Type B pancreatic cell (in vitro differentiated cells): ENCODE data around the gene AP3D1. TPM values are rescaled to one million over a fixed set of nuclear protein-coding genes. Genes with fewer than 3 reads are reported as not detected.

Experiments used
- DNase-seq: peaks from one replicate; pipeline ENCODE4 v3.0.0; 2021; ENCODE audit warnings: mixed read lengths; ENCODE audit not compliant: unreplicated experiment; ENCODE audit errors: extremely low spot score
- H3K27ac Mint-ChIP-seq: 2 replicates; pipeline ENCODE4 v1.8.0; 2021; ENCODE audit warnings: mild to moderate bottlenecking, mixed read lengths
- H3K27me3 Mint-ChIP-seq: 2 replicates; pipeline ENCODE4 v1.8.0; 2021; ENCODE audit warnings: mixed read lengths
- H3K36me3 Mint-ChIP-seq: 2 replicates; pipeline ENCODE4 v1.8.0; 2021; ENCODE audit warnings: mixed read lengths
- H3K4me1 Mint-ChIP-seq: one replicate; pipeline ENCODE4 v1.8.0; 2021; ENCODE audit warnings: mixed read lengths; ENCODE audit not compliant: unreplicated experiment
- H3K4me3 Mint-ChIP-seq: 2 replicates; pipeline ENCODE4 v1.8.0; 2021; ENCODE audit warnings: mild to moderate bottlenecking, mixed read lengths
- H3K9me3 Mint-ChIP-seq: 2 replicates; pipeline ENCODE4 v1.8.0; 2021; ENCODE audit warnings: mixed read lengths
- CTCF ChIP-seq: fragments of 200-600 bp; sonication (generic); conservative IDR thresholded peaks from 2 replicates; pipeline ENCODE4 v1.5.0; 2021; ENCODE audit warnings: antibody characterized with exemption, mild to moderate bottlenecking
- total RNA-seq: library from RNA; stranded (reverse); gene quantifications from 2 replicates; pipeline ENCODE4 v1.2.1, GENCODE V29; 2021; ENCODE audit warnings: low replicate concordance

The AP3D1 gene
- total RNA-seq, 1 donor from 2014 or later = 127 TPM

GRCh38 chr19:2053601-2054389 is 97.6 kb downstream of the AP3D1 start:
- no peak overlapping the region for H3K27ac Mint-ChIP-seq
- H3K4me3 Mint-ChIP-seq = no peak overlapping the region
- peaks cover 5% of the 10 kb centered on the region for H3K4me1 Mint-ChIP-seq
- H3K27me3 Mint-ChIP-seq = no peaks in the 10 kb centered on the region
- no peaks in the 10 kb centered on the region for H3K36me3 Mint-ChIP-seq
- no peak for TF ChIP-seq CTCF
- no peaks in the 10 kb centered on the region for H3K9me3 Mint-ChIP-seq
- DNase-seq = no peak

GRCh38 chr19:2051773-2052704 is 99.3 kb downstream of the AP3D1 start:
- Mint-ChIP-seq H3K4me1 (peaks cover 5% of the 10 kb centered on the region), H3K27ac (peak overlapping the region; percentile 74), H3K9me3 (no peaks in the 10 kb centered on the region), H3K4me3 (peak overlapping the region; percentile 80), H3K36me3 (no peaks in the 10 kb centered on the region), H3K27me3 (no peaks in the 10 kb centered on the region)
- no peak for TF ChIP-seq CTCF
- DNase-seq = no peak

GRCh38 chr19:2050991-2051772 is 100.2 kb downstream of the AP3D1 start, which contains the start of gene MKNK2:
TSS of gene MKNK2 (minus strand) at chr19:2051244. CDS start at chr19:2050851, 393 bp downstream.
- H3K9me3 Mint-ChIP-seq = no peaks in the 10 kb centered on the region
- DNase-seq = peak; percentile 99
- H3K36me3 Mint-ChIP-seq = no peaks in the 10 kb centered on the region
- peaks cover 5% of the 10 kb centered on the region for H3K4me1 Mint-ChIP-seq
- TF ChIP-seq CTCF = peak; percentile 60
- H3K27ac Mint-ChIP-seq = peak within 1 kb of the TSS; percentile 74
- no peaks in the 10 kb centered on the region for H3K27me3 Mint-ChIP-seq
- H3K4me3 Mint-ChIP-seq = peak within 1 kb of the TSS; percentile 90

Other genes starting within 250 kb of the AP3D1 start
- 12.1 and 13.9 TPM in 2 replicates for gene ADAT3, start 246.2 kb downstream of the AP3D1 start, total RNA-seq
- gene SCAMP4, start 246.2 kb downstream of the AP3D1 start, total RNA-seq = 76.9 and 90.6 TPM in 2 replicates
- gene CSNK1G2, start 210.4 kb downstream of the AP3D1 start, total RNA-seq = 68.9 and 71.6 TPM in 2 replicates
- 72.5 and 118 TPM in 2 replicates for gene BTBD2, start 135.9 kb downstream of the AP3D1 start, total RNA-seq
- 118 and 120 TPM in 2 replicates for gene MKNK2, start 100.3 kb downstream of the AP3D1 start, total RNA-seq
- 34.6 and 37.8 TPM in 2 replicates for gene MOB3A, start 55.2 kb downstream of the AP3D1 start, total RNA-seq
- 4.9 and 7.4 TPM in 2 replicates for gene IZUMO4, start 54.7 kb downstream of the AP3D1 start, total RNA-seq
- 68.8 and 76.3 TPM in 2 replicates for gene DOT1L, start 12.4 kb upstream of the AP3D1 start, total RNA-seq
- gene PLEKHJ1, start 84.8 kb upstream of the AP3D1 start, total RNA-seq = 107 and 131 TPM in 2 replicates
- 95.5 and 129 TPM in 2 replicates for gene SF3A2, start 85.3 kb upstream of the AP3D1 start, total RNA-seq
- 13.8 and 49.5 TPM in 2 replicates for gene AMH, start 97.8 kb upstream of the AP3D1 start, total RNA-seq
- gene JSRP1, start 104.9 kb upstream of the AP3D1 start, total RNA-seq = 0.72 TPM in 1 of 2 replicates, not detected in the other
- gene PEAK3, start 130.6 kb upstream of the AP3D1 start, total RNA-seq = 0.10 TPM in 1 of 2 replicates, not detected in the other
- not detected in 2 replicates for gene LINGO3, start 156.6 kb upstream of the AP3D1 start, total RNA-seq
- gene LSM7, start 177.0 kb upstream of the AP3D1 start, total RNA-seq = 125 and 134 TPM in 2 replicates
- 131 and 149 TPM in 2 replicates for gene SPPL2B, start 177.1 kb upstream of the AP3D1 start, total RNA-seq
- gene TMPRSS9, start 208.7 kb upstream of the AP3D1 start, total RNA-seq = 0.41 TPM in 1 of 2 replicates, not detected in the other